Measurements from ENCODE around the gene STING1. TPM values are rescaled to one million over a fixed set of nuclear protein-coding genes. Genes with fewer than 3 reads are reported as not detected.
"Not testable (repeated sequence)": the region's sequence is repeated elsewhere in the genome, so short reads cannot be mapped to it uniquely, and the experiment has no call there.

STING1 gene
- total RNA-seq, 1 experiment from 2014 or later = not detected

GRCh38 chr5:139446956-139447779 is 35.4 kb downstream of the STING1 start:
- no peak for TF ChIP-seq CTCF (IDR thresholded peaks at IDR 0.05; ENCODE audit: insufficient read depth in 1 of 2, low read depth in 1 of 2, low read length in 1 of 2, severe bottlenecking in 1 of 2, unreplicated experiment in 1 of 2)
- no peak overlapping the region for H3K4me3 Mint-ChIP-seq (ENCODE audit: unreplicated experiment)
- POLR2A ChIA-PET = no interaction called here
- BruUV-seq (replicated peaks) = no TSS peak
- intact Hi-C loops (cut with micrococcal nuclease; ENCODE audit: unreplicated experiment) = no loop called here
- CTCF ChIA-PET = no interaction called here
- H3K36me3 Mint-ChIP-seq (ENCODE audit: insufficient read depth, unreplicated experiment) = no peaks in the 10 kb centered on the region
- Histone ChIP-seq H3K4me1 (peaks cover 11% of the 10 kb centered on the region), H3K36me3 (ENCODE audit: control insufficient read depth, insufficient read depth, low read length) (no peaks in the 10 kb centered on the region), H3K27me3 (replicated peaks; ENCODE audit: control insufficient read depth, insufficient read depth, low read length) (no peaks in the 10 kb centered on the region), H3K4me3 (ENCODE audit: low read depth, low read length) (no peak overlapping the region), H3K9me3 (no peaks in the 10 kb centered on the region)
- DNase-seq = no peak
- peaks cover 8% of the 10 kb centered on the region for H3K4me1 Mint-ChIP-seq (ENCODE audit: low read depth, unreplicated experiment)
- H3K9me3 Mint-ChIP-seq (ENCODE audit: unreplicated experiment) = no peaks in the 10 kb centered on the region
- H3K27me3 Mint-ChIP-seq (ENCODE audit: insufficient read depth, unreplicated experiment) = no peaks in the 10 kb centered on the region
- H3K27ac Mint-ChIP-seq (ENCODE audit: unreplicated experiment) = no peak overlapping the region

- Histone ChIP-seq H3K27me3 (replicated peaks; ENCODE audit: control insufficient read depth, insufficient read depth, low read length) (no peaks in the 10 kb centered on the region), H3K4me1 (peaks cover 11% of the 10 kb centered on the region), H3K4me3 (ENCODE audit: low read depth, low read length) (no peak overlapping the region), H3K36me3 (ENCODE audit: control insufficient read depth, insufficient read depth, low read length) (no peaks in the 10 kb centered on the region), H3K9me3 (no peaks in the 10 kb centered on the region)
- TF ChIP-seq CTCF (IDR thresholded peaks at IDR 0.05; ENCODE audit: insufficient read depth in 1 of 2, low read depth in 1 of 2, low read length in 1 of 2, severe bottlenecking in 1 of 2, unreplicated experiment in 1 of 2) = no peak
- ChIA-PET CTCF (interaction anchor here (0.5 to 0.7 kb wide), 2 partner anchors 12 to 27 kb away, joined by 3 read pairs; no protein-coding TSS in a partner anchor), POLR2A (interaction anchor here (0.5 to 0.6 kb wide), 2 partner anchors 24 to 70 kb away, joined by 3 to 4 read pairs; no protein-coding TSS in a partner anchor)
- Mint-ChIP-seq H3K27ac (ENCODE audit: unreplicated experiment) (no peak overlapping the region), H3K36me3 (ENCODE audit: insufficient read depth, unreplicated experiment) (no peaks in the 10 kb centered on the region), H3K4me3 (ENCODE audit: unreplicated experiment) (no peak overlapping the region), H3K4me1 (ENCODE audit: low read depth, unreplicated experiment) (peaks cover 8% of the 10 kb centered on the region), H3K27me3 (ENCODE audit: insufficient read depth, unreplicated experiment) (no peaks in the 10 kb centered on the region), H3K9me3 (ENCODE audit: unreplicated experiment) (no peaks in the 10 kb centered on the region)
- DNase-seq = no peak
- no TSS peak for BruUV-seq (replicated peaks)
- intact Hi-C loops (cut with micrococcal nuclease; ENCODE audit: unreplicated experiment) = no loop called here
These were observed 37.0 kb downstream of the STING1 start for GRCh38 chr5:139445325-139446170.

- POLR2A ChIA-PET = no interaction called here
- H3K4me3 Mint-ChIP-seq (ENCODE audit: unreplicated experiment) = no peak overlapping the region
- CTCF ChIA-PET = no interaction called here
- Histone ChIP-seq H3K9me3 (no peaks in the 10 kb centered on the region), H3K36me3 (ENCODE audit: control insufficient read depth, insufficient read depth, low read length) (no peaks in the 10 kb centered on the region), H3K4me3 (ENCODE audit: low read depth, low read length) (no peak overlapping the region), H3K4me1 (peaks cover 17% of the 10 kb centered on the region), H3K27me3 (replicated peaks; ENCODE audit: control insufficient read depth, insufficient read depth, low read length) (no peaks in the 10 kb centered on the region)
- intact Hi-C loops (cut with micrococcal nuclease; ENCODE audit: unreplicated experiment) = no loop called here
- peaks cover 6% of the 10 kb centered on the region for H3K36me3 Mint-ChIP-seq (ENCODE audit: insufficient read depth, unreplicated experiment)
- no peaks in the 10 kb centered on the region for H3K9me3 Mint-ChIP-seq (ENCODE audit: unreplicated experiment)
- no peak for TF ChIP-seq CTCF (IDR thresholded peaks at IDR 0.05; ENCODE audit: insufficient read depth in 1 of 2, low read depth in 1 of 2, low read length in 1 of 2, severe bottlenecking in 1 of 2, unreplicated experiment in 1 of 2)
- BruUV-seq (replicated peaks) = no TSS peak
- H3K4me1 Mint-ChIP-seq (ENCODE audit: low read depth, unreplicated experiment) = peaks cover 14% of the 10 kb centered on the region
- H3K27me3 Mint-ChIP-seq (ENCODE audit: insufficient read depth, unreplicated experiment) = no peaks in the 10 kb centered on the region
- no peak overlapping the region for H3K27ac Mint-ChIP-seq (ENCODE audit: unreplicated experiment)
- DNase-seq = no peak
These were observed 38.6 kb downstream of the STING1 start for GRCh38 chr5:139443831-139444453.

- POLR2A ChIA-PET = not testable (repeated sequence)
These were observed 42.1 kb downstream of the STING1 start for GRCh38 chr5:139440416-139440815.

More at GRCh38 chr5:139440416-139440815, 42.1 kb downstream of the STING1 start:
- H3K4me3 Mint-ChIP-seq (ENCODE audit: unreplicated experiment) = peak overlapping the region; percentile 99
- H3K9me3 Mint-ChIP-seq (ENCODE audit: unreplicated experiment); H3K9me3 ChIP-seq; H3K27ac Mint-ChIP-seq (ENCODE audit: unreplicated experiment); H3K36me3 ChIP-seq (ENCODE audit: control insufficient read depth, insufficient read depth, low read length); H3K36me3 Mint-ChIP-seq (ENCODE audit: insufficient read depth, unreplicated experiment); DNase-seq; CTCF ChIA-PET; BruUV-seq (replicated peaks); H3K4me3 ChIP-seq (ENCODE audit: low read depth, low read length); H3K27me3 Mint-ChIP-seq (ENCODE audit: insufficient read depth, unreplicated experiment); intact Hi-C loops (cut with micrococcal nuclease; ENCODE audit: unreplicated experiment); H3K27me3 ChIP-seq (replicated peaks; ENCODE audit: control insufficient read depth, insufficient read depth, low read length): not testable (repeated sequence)
- peaks cover 21% of the 10 kb centered on the region for H3K4me1 Mint-ChIP-seq (ENCODE audit: low read depth, unreplicated experiment)
- H3K4me1 ChIP-seq = peaks cover 25% of the 10 kb centered on the region
